MG63 (cell line): ENCODE measurements around the gene CAMKMT. TPM values are rescaled to one million over a fixed set of nuclear protein-coding genes. Genes with fewer than 3 reads are reported as not detected.
"Not testable (repeated sequence)": the region's sequence is repeated elsewhere in the genome, so short reads cannot be mapped to it uniquely, and the experiment has no call there.

Experiments used
- DNase-seq: peaks from one replicate; pipeline ENCODE4 v3.0.0-alpha.2; 2020
- H3K27me3 ChIP-seq: fragments of 250-450 bp; sonication (Bioruptor Pico); 2 replicates; pipeline ENCODE4 v1.5.1; 2020; ENCODE audit warnings: mild to moderate bottlenecking, moderate library complexity
- H3K36me3 ChIP-seq: fragments of 250-450 bp; sonication (Bioruptor Pico); 2 replicates; pipeline ENCODE4 v1.5.1; 2020; ENCODE audit warnings: mild to moderate bottlenecking, moderate library complexity
- H3K4me3 ChIP-seq: fragments of 250-450 bp; sonication (Bioruptor Pico); 2 replicates; pipeline ENCODE4 v1.5.1; 2020; ENCODE audit warnings: mild to moderate bottlenecking, moderate library complexity
- H3K9me3 ChIP-seq: fragments of 250-450 bp; sonication (Bioruptor Pico); 2 replicates; pipeline ENCODE4 v1.5.1; 2020; ENCODE audit warnings: mild to moderate bottlenecking, moderate library complexity
- total RNA-seq: library from RNA; depleted of rRNA; stranded (reverse); fragments of >200 nt; shearing (Covaris generic); gene quantifications from 2 replicates; pipeline ENCODE4 v1.2.3, GENCODE V29; 2014; ENCODE audit warnings: low replicate concordance

Gene CAMKMT
- total RNA-seq, 1 experiment from 2014 or later = 1.3 TPM

GRCh38 chr2:44578471-44579093, 216.8 kb downstream of the CAMKMT start:
- Histone ChIP-seq H3K9me3 (no peaks in the 10 kb centered on the region), H3K4me3 (peak overlapping the region; percentile 33), H3K27me3 (no peaks in the 10 kb centered on the region), H3K36me3 (no peaks in the 10 kb centered on the region)
- no peak for DNase-seq

DNA sequence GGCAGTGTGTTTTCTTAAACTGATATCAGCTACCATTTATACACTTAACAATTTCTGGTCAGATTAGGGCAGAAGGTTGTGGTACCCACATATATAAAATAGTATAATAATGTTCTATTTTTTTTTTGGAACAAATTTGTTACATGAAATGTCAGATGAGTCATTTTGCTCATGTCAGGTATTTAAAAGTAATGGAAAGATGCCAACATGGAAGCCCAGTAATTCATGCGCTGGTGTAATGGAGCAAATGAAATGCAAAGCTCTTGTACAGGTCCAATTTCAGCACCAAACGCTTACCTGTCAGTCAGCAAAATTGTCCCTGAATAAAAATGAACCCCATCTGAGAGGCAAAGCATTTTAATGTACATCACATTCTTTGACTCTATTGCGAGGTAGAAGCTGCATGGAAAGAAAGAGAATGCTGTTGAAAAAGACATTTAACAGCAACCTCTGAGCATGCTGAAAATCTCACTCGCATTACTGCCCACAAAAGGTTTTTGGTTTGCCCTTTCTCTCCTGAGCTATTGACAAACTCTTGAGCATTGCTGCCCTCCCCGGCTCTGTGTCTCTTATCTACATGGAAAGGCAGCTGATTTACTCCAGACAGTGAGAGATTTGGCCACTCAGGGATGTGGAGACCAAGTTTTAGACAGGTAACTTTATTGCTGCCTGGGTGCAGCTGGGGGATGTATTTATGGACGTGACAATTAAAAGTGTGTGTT, 217.5 kb downstream of the CAMKMT start:
- H3K36me3 ChIP-seq = no peaks in the 10 kb centered on the region
- no peaks in the 10 kb centered on the region for H3K9me3 ChIP-seq
- peak overlapping the region; percentile 33 for H3K4me3 ChIP-seq
- no peaks in the 10 kb centered on the region for H3K27me3 ChIP-seq
- DNase-seq = no peak

- H3K4me3 ChIP-seq = no peak overlapping the region
- DNase-seq = no peak
Measured at GRCh38 chr2:44579837-44580230, 218.1 kb downstream of the CAMKMT start.

DNA sequence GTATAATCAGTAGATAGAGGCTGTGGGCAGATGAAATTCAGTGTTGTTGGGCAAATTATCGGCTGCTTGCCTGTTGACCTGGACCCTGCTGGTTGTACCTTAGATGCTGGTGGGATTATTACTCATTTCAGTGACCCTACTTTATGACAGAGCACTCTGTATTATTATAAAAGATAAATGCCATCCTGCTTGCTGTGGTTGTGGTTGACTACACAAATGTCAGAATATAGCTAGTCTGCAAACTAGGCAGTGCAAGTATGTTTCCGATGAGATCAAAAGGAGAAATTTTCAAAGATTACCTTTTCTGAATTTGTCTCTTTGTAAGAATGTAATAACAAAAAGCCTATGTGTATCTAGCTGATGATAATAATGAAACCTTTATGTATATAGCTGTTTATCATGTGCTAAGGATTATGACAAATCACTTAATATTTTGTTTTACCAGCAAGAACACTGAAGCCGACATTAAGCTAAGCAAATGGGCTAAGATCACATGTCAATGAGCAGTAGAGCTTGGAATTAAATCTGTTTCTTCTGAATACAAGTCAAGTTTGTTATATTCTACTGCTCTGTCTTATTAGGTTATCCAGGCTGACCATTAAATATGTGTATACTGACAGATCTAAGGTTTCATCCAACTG, 219.2 kb downstream of the CAMKMT start:
- Histone ChIP-seq H3K27me3 (no peaks in the 10 kb centered on the region), H3K4me3 (no peak overlapping the region), H3K9me3 (no peaks in the 10 kb centered on the region), H3K36me3 (no peaks in the 10 kb centered on the region)
- no peak for DNase-seq

More at GRCh38 chr2:44579837-44580230, 218.1 kb downstream of the CAMKMT start:
- Histone ChIP-seq H3K27me3 (no peaks in the 10 kb centered on the region), H3K9me3 (no peaks in the 10 kb centered on the region), H3K36me3 (no peaks in the 10 kb centered on the region)

- Histone ChIP-seq H3K27me3 (no peaks in the 10 kb centered on the region), H3K4me3 (no peak overlapping the region), H3K9me3 (no peaks in the 10 kb centered on the region), H3K36me3 (no peaks in the 10 kb centered on the region)
- no peak for DNase-seq
Measured at GRCh38 chr2:44582363-44583008, 220.7 kb downstream of the CAMKMT start.

DNA sequence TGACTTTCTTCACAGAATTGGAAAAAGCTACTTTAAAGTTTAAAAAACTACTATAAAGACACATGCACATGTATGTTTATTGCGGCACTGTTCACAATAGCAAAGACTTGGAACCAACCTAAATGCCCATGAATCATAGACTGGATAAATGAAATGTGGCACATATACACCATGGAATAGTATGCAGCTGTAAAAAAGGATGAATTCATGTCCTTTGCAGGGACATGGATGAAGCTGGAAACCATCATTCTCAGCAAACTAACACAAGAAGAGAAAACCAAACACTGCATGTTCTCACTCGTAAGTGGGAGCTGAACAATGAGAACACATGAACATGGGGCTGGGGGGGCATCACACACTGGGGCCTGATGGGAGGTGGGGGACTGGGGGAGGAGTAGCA, 233.9 kb downstream of the CAMKMT start:
- DNase-seq, H3K4me3 ChIP-seq, H3K27me3 ChIP-seq, H3K36me3 ChIP-seq, H3K9me3 ChIP-seq: not testable (repeated sequence)

DNA sequence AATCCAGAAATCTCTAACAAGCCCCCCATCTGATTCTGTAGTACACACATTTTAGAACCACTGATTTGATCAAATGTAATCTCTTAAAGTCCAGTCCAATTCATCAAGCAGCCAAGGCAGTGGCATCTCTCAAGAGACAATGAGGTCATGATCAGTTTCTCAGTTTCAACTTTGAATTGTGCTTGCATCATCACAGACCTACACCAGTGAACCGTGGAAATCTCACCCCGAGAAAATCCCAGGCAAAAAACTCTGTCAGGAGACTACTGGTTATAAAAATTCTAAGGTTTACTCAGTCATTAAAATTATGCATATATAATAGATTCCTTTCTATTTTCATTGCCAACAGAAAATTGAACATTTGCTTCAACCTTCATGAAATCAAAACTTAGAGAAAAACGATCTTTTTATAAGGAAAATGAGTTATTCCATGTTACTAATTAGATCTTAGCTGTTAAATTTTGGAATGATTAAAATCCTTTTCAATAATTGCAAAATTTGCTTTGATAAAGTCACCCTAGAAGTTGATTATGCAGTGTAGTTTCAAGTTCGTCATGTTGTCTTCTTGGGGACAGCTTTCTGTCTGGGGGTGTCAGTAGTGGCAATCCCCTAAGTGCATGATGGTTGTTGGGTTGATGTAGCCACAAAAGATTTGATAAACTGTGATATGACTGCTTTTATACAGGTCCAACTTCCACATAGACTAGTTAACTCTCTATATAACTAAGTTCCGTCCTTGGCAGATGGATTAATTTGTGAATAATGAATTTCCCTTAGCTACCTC, 235.0 kb downstream of the CAMKMT start:
- no peaks in the 10 kb centered on the region for H3K36me3 ChIP-seq
- DNase-seq = no peak
- no peaks in the 10 kb centered on the region for H3K9me3 ChIP-seq
- H3K27me3 ChIP-seq = no peaks in the 10 kb centered on the region
- H3K4me3 ChIP-seq = no peak overlapping the region

GRCh38 chr2:44598330-44599119, 236.8 kb downstream of the CAMKMT start:
- Histone ChIP-seq H3K36me3 (no peaks in the 10 kb centered on the region), H3K27me3 (no peaks in the 10 kb centered on the region), H3K9me3 (no peaks in the 10 kb centered on the region), H3K4me3 (no peak overlapping the region)
- no peak for DNase-seq

GRCh38 chr2:44599130-44599529, 237.4 kb downstream of the CAMKMT start:
- Histone ChIP-seq H3K4me3 (no peak overlapping the region), H3K27me3 (no peaks in the 10 kb centered on the region), H3K9me3 (no peaks in the 10 kb centered on the region), H3K36me3 (no peaks in the 10 kb centered on the region)
- no peak for DNase-seq

- Histone ChIP-seq H3K27me3 (no peaks in the 10 kb centered on the region), H3K36me3 (no peaks in the 10 kb centered on the region), H3K4me3 (no peak overlapping the region), H3K9me3 (no peaks in the 10 kb centered on the region)
- DNase-seq = no peak
Measured at GRCh38 chr2:44602446-44602845, 240.7 kb downstream of the CAMKMT start.

- H3K4me3 ChIP-seq = no peak overlapping the region
- H3K27me3 ChIP-seq = no peaks in the 10 kb centered on the region
- no peak for DNase-seq
- H3K36me3 ChIP-seq = no peaks in the 10 kb centered on the region
- H3K9me3 ChIP-seq = no peaks in the 10 kb centered on the region; the same call in 1 of the 2 replicates
Measured at GRCh38 chr2:44605511-44605910, 243.8 kb downstream of the CAMKMT start.

GRCh38 chr2:44612276-44612675, 250.5 kb downstream of the CAMKMT start:
- H3K4me3 ChIP-seq = no peak overlapping the region
- H3K27me3 ChIP-seq = no peaks in the 10 kb centered on the region
- no peak for DNase-seq
- H3K36me3 ChIP-seq = no peaks in the 10 kb centered on the region
- H3K9me3 ChIP-seq = no peaks in the 10 kb centered on the region; the same call in 1 of the 2 replicates

GRCh38 chr2:44614940-44615339, 253.2 kb downstream of the CAMKMT start:
- Histone ChIP-seq H3K9me3 (no peaks in the 10 kb centered on the region), H3K4me3 (no peak overlapping the region), H3K36me3 (no peaks in the 10 kb centered on the region), H3K27me3 (no peaks in the 10 kb centered on the region)
- no peak for DNase-seq

- DNase-seq = no peak
- Histone ChIP-seq H3K27me3 (no peaks in the 10 kb centered on the region), H3K36me3 (no peaks in the 10 kb centered on the region), H3K9me3 (no peaks in the 10 kb centered on the region), H3K4me3 (no peak overlapping the region)
Measured at GRCh38 chr2:44615950-44616518, 254.3 kb downstream of the CAMKMT start.

GRCh38 chr2:44616667-44617155, 255.0 kb downstream of the CAMKMT start:
- H3K36me3 ChIP-seq = no peaks in the 10 kb centered on the region
- H3K4me3 ChIP-seq = no peak overlapping the region
- H3K9me3 ChIP-seq = no peaks in the 10 kb centered on the region
- no peaks in the 10 kb centered on the region for H3K27me3 ChIP-seq
- no peak for DNase-seq
